H1 (cell line): ENCODE data around the gene HK2. TPM values are rescaled to one million over a fixed set of nuclear protein-coding genes. Genes with fewer than 3 reads are reported as not detected.

Experiments used
- ATF3 ChIP-seq: IDR thresholded peaks from 2 replicates; pipeline ENCODE4 v1.6.1; 2011; ENCODE audit warnings: low read depth, mild to moderate bottlenecking, low read length; ENCODE audit not compliant: insufficient read depth
- BCL11A ChIP-seq, 2 experiments: IDR thresholded peaks; one replicate each; pipeline ENCODE4 v1.6.1; 2011; ENCODE audit warnings: low read depth in 2 of 2, low read length in 2 of 2, mild to moderate bottlenecking in 2 of 2
- EZH2 ChIP-seq: fragments of 200-600 bp; sonication (generic); IDR thresholded peaks from 2 replicates; pipeline ENCODE4 v1.7.1; 2012; ENCODE audit warnings: low read depth, mild to moderate bottlenecking, moderate library complexity, low read length, inconsistent platforms; ENCODE audit not compliant: severe bottlenecking
- HDAC2 ChIP-seq, 2 experiments: fragments of 300-600 bp in 1 of 2; sonication (generic) in 1 of 2; IDR thresholded peaks; 2 replicates each; pipeline ENCODE4 v1.6.1; 2011 to 2012; ENCODE audit warnings: low read depth in 2 of 2, low read length in 2 of 2, mild to moderate bottlenecking in 2 of 2, moderate library complexity in 2 of 2, borderline replicate concordance in 1 of 2, inconsistent platforms in 1 of 2
- KDM1A ChIP-seq: fragments of 200-600, 300-600 bp; sonication (generic); IDR thresholded peaks from 2 replicates; pipeline ENCODE4 v1.7.1; 2016; ENCODE audit warnings: mild to moderate bottlenecking, low read length, borderline replicate concordance
- POU5F1 ChIP-seq: IDR thresholded peaks from 2 replicates; pipeline ENCODE4 v1.6.1; 2011; ENCODE audit warnings: low read depth, mild to moderate bottlenecking, low read length, moderate library complexity
- RNF2 ChIP-seq: fragments of 200-900, 300-1000 bp; sonication (generic); IDR thresholded peaks from 2 replicates; pipeline ENCODE4 v1.7.1; 2016; ENCODE audit warnings: borderline replicate concordance, low read depth, mild to moderate bottlenecking, antibody characterized with exemption, low read length; ENCODE audit not compliant: poor library complexity, severe bottlenecking; ENCODE audit errors: missing control alignments
- SP1 ChIP-seq: IDR thresholded peaks from 2 replicates; pipeline ENCODE4 v1.6.1; 2011; ENCODE audit warnings: low read depth, low read length
- SP4 ChIP-seq: IDR thresholded peaks from 2 replicates; pipeline ENCODE4 v1.6.1; 2012; ENCODE audit warnings: low read length, inconsistent platforms
- polyA plus RNA-seq, 7 experiments: library from polyadenylated mRNA; depleted of rRNA in 3 of 7; stranded (reverse) in 5 of 7; unstranded in 2 of 7; fragments of >200 nt in 5 of 7; fragments of 200-250 nt in 2 of 7; gene quantifications; 1 replicate in 5 of 7; 2 replicates in 1 of 7; 4 replicates in 1 of 7; pipeline versions ENCODE4 v1.2.1 to v1.2.3, GENCODE V29; 2011 to 2013; ENCODE audit warnings: missing spikeins in 2 of 7, mixed read lengths in 2 of 7
- total RNA-seq: library from RNA; stranded (reverse); fragmentation: NEBNext Ultra II Directional; extraction: Animal tissue kit (Norgen Biotek cat#: 25700); gene quantifications from 2 replicates; pipeline ENCODE4 v1.2.1, GENCODE V29; 2021

Gene HK2
- total and polyA plus RNA-seq, 2 of the 8 experiments (the other 6 are each of a cell fraction or from before 2014, with no cell fraction given), result 22.1 to 61.9 TPM

GRCh38 chr2:74816540-74817303, 17.2 kb upstream of the HK2 start (continued):
- TF ChIP-seq ATF3 (no peak), HDAC2 (IDR thresholded peaks at IDR 0.05; ENCODE audit: borderline replicate concordance in 1 of 2, low read depth in 2 of 2, low read length in 2 of 2) (no peak), KDM1A (no peak), SP4 (no peak), POU5F1 (no peak), BCL11A (IDR thresholded peaks at IDR 0.05; ENCODE audit: low read depth in 2 of 2, low read length in 2 of 2) (no peak), SP1 (no peak), EZH2 (no peak), RNF2 (no peak)
